NT2/D1 (cell line): ENCODE measurements around the gene SPART.

ENCODE experiments used
- YY1 ChIP-seq: IDR thresholded peaks from 2 replicates; pipeline ENCODE4 v1.6.1; 2011; ENCODE audit not compliant: insufficient read length, insufficient read depth
- ZNF274 ChIP-seq: IDR thresholded peaks from 2 replicates; pipeline ENCODE4 v1.6.1; 2011; ENCODE audit warnings: mild to moderate bottlenecking, low read depth, low read length

GRCh38 chr13:36374063-36374462, 27.9 kb upstream of the SPART start:
- TF ChIP-seq YY1 = no peak
- no peak for TF ChIP-seq ZNF274
